ENCODE results near the gene TMEM167A. TPM values are rescaled to one million over a fixed set of nuclear protein-coding genes. Genes with fewer than 3 reads are reported as not detected.
"Not testable (repeated sequence)": the region's sequence is repeated elsewhere in the genome, so short reads cannot be mapped to it uniquely, and the experiment has no call there.

Gene TMEM167A
- total and polyA plus RNA-seq, 2 of the 8 experiments (the other 6 are each of a cell fraction or from before 2014, with no cell fraction given): 50.6 to 178 TPM

GRCh38 chr5:83067377-83067776, 9.8 kb downstream of the TMEM167A start:
- H3K9ac ChIP-seq (replicated peaks in 1 of 4; ENCODE audit: extremely low read depth in 1 of 4, low read depth in 3 of 4, low read length in 3 of 4); H3K4ac ChIP-seq (replicated peaks; ENCODE audit: insufficient read length, low read depth, low read length); H3K27me3 ChIP-seq (replicated peaks in 1 of 4; ENCODE audit: control insufficient read depth in 3 of 4, extremely low read depth in 1 of 4, insufficient read depth in 3 of 4, low read length in 3 of 4); H3K56ac ChIP-seq (replicated peaks; ENCODE audit: insufficient read length, low read depth, low read length); H4K20me1 ChIP-seq (replicated peaks in 1 of 2; ENCODE audit: control insufficient read depth in 1 of 2, insufficient read depth in 2 of 2, low read length in 2 of 2); CTCF ChIA-PET (ENCODE audit: partially characterized antibody); FAIRE-seq; H2BK5ac ChIP-seq (ENCODE audit: low read depth, low read length); H3K27ac ChIP-seq (ENCODE audit: low read depth, low read length); DNase-seq (ENCODE audit: low read depth in 1 of 2, low spot score in 2 of 2); H4K8ac ChIP-seq (ENCODE audit: extremely low read depth, insufficient read depth, low read length); H3K23ac ChIP-seq (ENCODE audit: insufficient read length); H3K79me1 ChIP-seq (ENCODE audit: low read depth, low read length); H2AFZ ChIP-seq (ENCODE audit: low read length); H3K4me1 ChIP-seq (replicated peaks in 1 of 4; ENCODE audit: control insufficient read depth in 3 of 4, insufficient read depth in 4 of 4, low read length in 3 of 4); H2BK120ac ChIP-seq (replicated peaks; ENCODE audit: low read depth, low read length); H3K36me3 ChIP-seq (ENCODE audit: control insufficient read depth in 2 of 4, insufficient read depth in 4 of 4, low read length in 3 of 4); H3K4me3 ChIP-seq (ENCODE audit: extremely low read depth in 1 of 4, insufficient read depth in 2 of 4, low read depth in 3 of 4, low read length in 4 of 4); H2BK20ac ChIP-seq (ENCODE audit: low read length); H2BK15ac ChIP-seq (ENCODE audit: low read length); H3K18ac ChIP-seq (ENCODE audit: extremely low read depth, low read length); H3K9me3 ChIP-seq (ENCODE audit: insufficient read depth in 2 of 2, low read depth in 1 of 2, low read length in 1 of 2); H3K23me2 ChIP-seq (ENCODE audit: low read depth, low read length); H3K4me2 ChIP-seq (ENCODE audit: insufficient read depth in 1 of 2, low read depth in 2 of 2, low read length in 2 of 2); H4K91ac ChIP-seq (replicated peaks; ENCODE audit: insufficient read length, low read length); H2BK12ac ChIP-seq (ENCODE audit: low read depth, low read length); H2AK5ac ChIP-seq (ENCODE audit: low read depth, low read length); H4K5ac ChIP-seq (ENCODE audit: insufficient read length, low read depth, low read length); H3K14ac ChIP-seq (ENCODE audit: insufficient read length): not testable (repeated sequence)
- POLR2A ChIA-PET (ENCODE audit: partially characterized antibody): interaction anchor here (0.9 to 2.2 kb wide), 3 partner anchors 9 to 34 kb away, joined by 3 to 10 read pairs (median 7); partner anchors contain the start of genes TMEM167A and XRCC4
- H3K79me2 ChIP-seq (ENCODE audit: control insufficient read depth in 1 of 2, insufficient read depth in 2 of 2, low read length in 2 of 2): peaks cover 12 to 100% of the 10 kb centered on the region in 2 experiments; a peak in 3 of 4 replicates
- WGBS, 2 experiments (ENCODE audit: extremely low coverage in 1 of 2, insufficient coverage in 1 of 2, insufficient read length in 1 of 2, insufficient replicate concordance in 2 of 2, low coverage in 1 of 2, low lambda C conversion rate in 2 of 2, missing lambda C conversion rate in 1 of 2): 86% methylated on average over 4 of the region's 4 CpGs; no CpG with 5 or more reads in 1 of the 2 experiments

All from H1 (cell line).